Loucy (cell line): ENCODE results near the gene C8B.

Experiments
- CTCF ChIP-seq: fragments of 200-600 bp; sonication (generic); conservative IDR thresholded peaks from 2 replicates; pipeline ENCODE4 v1.5.1; 2014; ENCODE audit warnings: mild to moderate bottlenecking, antibody characterized with exemption, low read length
- EZH2phosphoT487 ChIP-seq: fragments of 200-600 bp; IDR thresholded peaks from 2 replicates; pipeline ENCODE4 v1.6.1; 2018; ENCODE audit warnings: antibody characterized with exemption, mild to moderate bottlenecking, moderate library complexity, borderline replicate concordance

GRCh38 chr1:56964349-56965017 lies 1.3 kb downstream of the C8B start:
- TF ChIP-seq CTCF (no peak), EZH2phosphoT487 (no peak)
